Dedifferentiated amniotic fluid mesenchymal stem cell (primary cell): ENCODE results near the gene CHN2.
"Not testable (repeated sequence)": the region's sequence is repeated elsewhere in the genome, so short reads cannot be mapped to it uniquely, and the experiment has no call there.

Source experiments
- DNase-seq: peaks from one replicate; pipeline ENCODE4 v3.0.0-alpha.2; 2016; ENCODE audit errors: extremely low spot score

The CHN2 gene

DNA sequence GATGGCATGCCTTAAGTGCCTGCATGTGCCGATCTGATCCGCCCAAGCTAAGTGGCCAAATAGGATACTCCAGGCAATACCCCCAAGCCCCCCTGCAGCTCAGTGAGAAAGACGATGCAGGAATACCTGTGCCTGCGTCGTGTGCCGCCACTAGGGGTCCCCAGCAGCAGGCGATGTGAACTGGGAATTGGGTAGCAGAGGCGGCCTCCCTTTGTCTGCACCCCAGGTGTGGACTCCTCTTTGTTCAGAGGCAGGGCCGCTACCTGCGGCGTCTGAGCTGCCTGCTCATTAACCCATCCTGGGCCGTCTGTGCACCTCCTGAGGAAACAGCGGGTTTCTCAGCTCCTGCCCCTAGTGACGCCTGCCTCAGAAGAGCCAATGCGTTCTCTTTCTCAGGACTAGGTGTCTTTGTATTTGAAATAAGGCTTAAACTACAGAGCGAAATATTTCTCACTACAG, 4.8 kb upstream of the CHN2 start:
- no peak for DNase-seq

DNA sequence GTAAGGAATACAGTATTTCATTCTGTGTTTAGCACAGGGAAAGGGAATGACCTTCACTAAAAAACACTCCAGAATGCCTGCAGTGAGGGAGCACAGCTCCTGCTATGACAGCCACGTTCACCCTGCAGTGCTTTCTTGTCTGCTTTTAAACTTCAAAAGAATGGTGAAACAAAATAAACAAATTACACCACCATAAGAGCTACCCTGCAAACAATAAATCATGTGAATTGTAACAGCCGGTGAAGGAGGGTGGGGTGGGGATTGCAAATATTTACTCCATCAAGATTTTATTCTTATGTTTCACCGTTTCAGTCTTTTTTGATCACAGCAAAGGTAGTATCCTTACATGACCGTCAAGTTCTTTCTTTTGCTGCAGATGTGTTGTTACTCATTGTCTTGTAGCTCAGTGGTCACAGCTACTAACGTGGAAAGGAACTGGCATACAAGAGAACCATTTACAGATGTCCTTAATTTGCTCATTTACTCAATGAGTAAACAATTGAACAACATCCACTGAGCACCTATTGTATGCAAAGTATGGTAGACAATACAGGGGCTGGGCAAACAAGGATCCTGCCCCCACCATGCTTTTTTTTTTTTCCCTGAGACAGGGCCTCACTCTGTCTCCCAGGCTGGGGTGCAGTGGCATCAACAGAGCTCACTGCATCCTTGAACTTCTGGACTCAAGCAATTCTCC, 4.1 kb upstream of the CHN2 start:
- no peak for DNase-seq

DNA sequence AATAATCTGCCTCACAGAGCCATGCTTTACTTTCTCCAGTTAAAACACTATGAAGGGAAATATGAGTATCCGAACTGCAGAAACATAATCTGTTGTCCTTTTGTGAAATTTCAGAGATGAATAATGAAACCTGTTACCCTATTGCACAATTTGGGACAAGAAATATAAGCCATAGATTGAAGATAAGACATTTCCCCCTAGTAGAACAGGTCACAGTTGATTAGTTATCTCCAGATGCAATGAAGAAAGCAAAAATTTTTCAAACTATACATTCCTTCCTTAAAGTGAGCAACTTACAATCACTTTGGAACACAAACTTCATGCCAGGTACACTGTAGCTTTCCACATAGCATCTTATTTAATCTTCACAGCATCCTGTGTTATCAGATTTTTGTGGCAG, 2.3 kb upstream of the CHN2 start:
- DNase-seq = no peak

DNA sequence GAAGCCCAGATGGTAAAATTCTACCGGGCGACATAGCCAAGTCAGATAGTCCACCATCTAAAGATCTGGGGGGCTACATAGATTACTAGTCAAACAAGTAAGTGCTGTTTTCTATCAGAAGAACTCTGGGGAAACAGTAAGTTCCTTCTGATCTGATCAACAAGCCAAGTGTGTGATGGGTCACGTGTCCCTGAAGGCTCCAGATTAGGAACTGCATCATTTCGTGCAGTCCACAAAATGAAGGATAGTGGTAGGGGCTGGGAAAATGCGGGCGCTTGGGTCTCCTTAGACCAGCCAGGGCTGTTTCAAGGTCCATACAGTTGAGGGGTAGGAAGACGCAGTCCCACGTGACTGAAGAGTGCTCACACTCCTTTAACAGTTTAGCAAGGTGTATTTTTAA, 1.8 kb upstream of the CHN2 start:
- DNase-seq = no peak

DNA sequence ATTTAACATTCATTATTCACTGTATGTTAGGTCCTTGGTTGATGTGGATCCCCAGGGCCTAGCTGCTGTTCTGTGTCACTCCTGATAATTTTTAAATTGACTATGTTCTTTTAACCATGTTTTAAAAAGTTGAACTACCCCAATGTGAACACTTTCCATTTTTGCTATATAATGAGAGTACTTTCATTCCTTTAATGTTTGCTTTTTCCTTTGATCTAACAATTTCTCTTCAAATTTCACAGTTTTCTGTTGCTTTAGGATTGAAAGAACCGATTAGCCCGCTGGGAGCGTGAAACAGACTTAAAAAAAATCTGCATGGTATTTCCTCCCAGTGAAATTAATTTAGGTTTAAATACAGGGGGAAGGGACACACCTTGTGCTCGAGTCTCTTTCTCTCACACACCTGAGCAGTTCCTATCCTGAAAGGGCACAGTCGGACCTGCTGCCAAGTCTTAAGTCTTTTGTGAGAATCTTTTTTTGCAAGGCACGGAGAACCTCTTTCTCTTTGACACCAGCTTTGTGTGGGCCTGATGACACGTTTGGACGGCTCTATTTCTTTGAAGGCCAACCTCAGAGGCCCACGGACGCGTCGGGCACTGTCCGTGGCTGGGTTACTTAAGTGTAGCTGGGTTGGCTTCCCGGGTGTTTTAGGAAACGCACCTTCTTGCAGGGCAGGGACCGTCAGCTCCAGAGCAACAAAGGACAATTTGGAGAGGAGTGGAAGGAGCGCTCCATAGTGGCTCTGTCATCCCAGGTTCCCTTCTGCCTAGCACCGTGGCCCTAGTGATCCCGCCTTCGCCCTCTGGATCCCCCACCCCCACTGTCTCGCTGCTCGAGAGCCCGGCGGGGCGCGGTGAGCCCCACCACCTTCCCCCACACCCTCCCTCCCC, 1.0 kb upstream of the CHN2 start:
- DNase-seq = no peak

DNA sequence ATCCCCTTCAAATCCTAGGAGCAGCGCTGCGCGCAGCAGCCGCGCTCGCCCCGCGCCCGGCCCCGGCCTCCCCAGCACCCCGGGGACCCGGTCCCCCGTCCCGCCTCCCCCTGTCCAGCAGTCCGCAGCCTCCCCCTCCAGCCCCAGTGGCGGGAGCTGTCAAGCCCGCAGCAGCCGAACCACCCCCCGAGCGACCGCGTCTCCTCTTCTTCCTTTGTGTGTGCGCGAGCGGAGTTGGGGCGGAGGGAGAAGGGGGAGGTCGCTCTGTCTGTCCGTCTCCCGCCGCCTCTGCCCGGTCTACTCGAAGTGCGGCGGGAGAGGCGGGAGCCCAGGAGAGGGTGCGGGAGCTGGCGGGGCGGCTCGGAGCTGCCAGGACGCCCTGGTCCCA, 375 bp upstream of the CHN2 start:
- no peak for DNase-seq

DNA sequence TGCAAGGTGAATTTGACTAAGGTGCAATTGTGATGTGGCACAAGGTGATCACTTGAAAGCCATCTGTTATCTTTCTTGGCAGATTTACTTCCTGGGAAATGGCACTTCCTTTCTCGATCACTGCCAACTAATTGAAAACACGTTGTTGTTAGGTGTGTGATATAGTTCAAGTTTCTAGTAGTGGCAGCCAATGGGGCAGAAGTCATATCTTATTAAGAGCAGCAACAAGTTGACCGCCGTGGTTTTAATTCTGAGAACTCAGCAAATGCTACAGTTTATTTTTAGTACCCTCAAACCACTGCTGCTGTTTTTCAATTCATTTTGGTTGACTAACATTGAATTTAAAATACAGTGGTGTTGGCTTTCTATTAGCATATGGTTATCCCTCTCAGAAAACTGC, 1.6 kb downstream of the CHN2 start:
- DNase-seq = no peak

DNA sequence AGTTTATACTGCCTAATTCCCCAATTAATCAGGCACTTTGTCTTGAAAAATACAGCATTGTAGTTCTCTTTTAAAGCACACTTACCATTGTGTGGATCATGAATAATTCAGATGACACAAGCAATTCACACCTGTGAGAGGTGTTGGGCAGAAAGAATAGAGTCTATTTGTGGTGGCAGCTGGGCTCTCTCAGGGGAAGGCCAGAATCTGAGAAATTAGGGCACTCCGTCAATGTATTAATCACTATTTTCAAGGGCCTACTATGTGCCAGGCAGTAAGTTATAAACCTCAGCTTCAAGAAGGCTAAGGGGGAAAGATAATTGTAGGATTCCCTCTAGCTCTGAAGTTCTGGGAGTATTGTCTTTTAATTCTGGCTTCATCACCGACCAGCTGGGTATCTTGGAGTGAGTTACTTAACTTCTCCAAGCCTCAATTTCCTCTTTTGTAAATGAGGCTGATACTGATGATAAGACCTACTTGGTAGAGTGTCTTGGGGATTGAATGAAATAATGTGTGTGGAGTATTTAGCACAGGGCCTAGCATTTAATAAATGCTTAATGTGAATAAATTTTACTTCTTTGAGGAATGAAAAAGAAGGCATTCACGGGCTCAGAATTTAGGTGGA, 2.5 kb downstream of the CHN2 start:
- DNase-seq = no peak

DNA sequence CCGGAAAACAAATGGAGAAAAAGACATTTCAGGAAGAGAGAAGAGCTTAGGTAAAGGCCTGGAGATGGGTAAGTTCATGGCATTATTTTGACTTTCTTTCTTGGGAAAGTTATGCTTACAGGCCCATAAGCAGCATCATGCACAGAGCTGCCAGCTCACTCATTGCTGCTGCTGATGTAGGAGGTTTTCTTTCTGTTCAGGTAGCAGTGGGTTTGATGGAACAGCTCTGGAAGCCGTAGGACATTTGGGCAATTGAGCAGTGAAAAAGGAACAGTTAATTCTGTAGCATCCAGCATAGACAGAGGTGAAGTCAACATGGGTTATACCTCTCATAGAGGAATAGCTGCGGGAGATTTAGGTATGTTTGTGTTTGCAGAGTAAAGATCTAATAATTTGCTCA, 3.3 kb downstream of the CHN2 start:
- no peak for DNase-seq

DNA sequence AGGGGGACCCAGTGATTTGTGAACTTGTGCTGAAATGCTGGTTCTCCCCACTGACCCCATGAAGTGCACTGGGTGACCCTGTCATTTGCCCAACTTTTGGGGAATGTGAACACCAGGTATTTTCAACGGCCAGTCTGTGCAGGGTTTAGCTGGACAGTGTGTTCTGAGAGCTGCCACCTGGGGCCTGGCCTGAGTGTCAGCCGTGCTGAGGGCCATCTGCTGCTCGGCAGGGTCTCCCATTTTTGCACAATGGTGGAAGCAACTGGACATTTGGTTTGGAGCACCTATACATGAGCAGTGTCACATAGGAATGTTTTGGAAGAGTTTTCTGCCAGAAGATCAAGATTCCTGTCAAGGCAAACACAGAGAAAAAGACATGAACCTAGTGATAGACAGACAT, 5.2 kb downstream of the CHN2 start:
- no peak for DNase-seq

DNA sequence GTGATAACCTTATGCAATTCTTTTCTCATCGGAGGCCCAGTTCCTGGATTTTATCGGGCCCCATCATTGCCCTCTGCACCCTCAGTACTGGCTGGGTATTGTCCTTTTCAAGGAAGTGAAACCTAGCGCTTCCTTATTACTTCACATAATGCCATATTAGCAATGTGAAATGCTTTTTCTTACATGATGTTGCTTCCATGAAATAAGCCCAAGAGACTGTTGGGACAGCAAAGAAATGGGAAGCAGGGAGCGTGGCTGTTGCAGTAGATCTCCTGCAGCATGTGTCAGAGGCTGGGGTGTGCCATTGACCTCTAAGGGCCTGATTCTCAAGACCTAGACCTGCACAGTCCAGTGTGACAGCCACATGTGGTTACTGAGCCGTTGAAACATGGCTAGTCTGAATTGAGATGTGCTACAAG, 8.1 kb downstream of the CHN2 start:
- DNase-seq = no peak

DNA sequence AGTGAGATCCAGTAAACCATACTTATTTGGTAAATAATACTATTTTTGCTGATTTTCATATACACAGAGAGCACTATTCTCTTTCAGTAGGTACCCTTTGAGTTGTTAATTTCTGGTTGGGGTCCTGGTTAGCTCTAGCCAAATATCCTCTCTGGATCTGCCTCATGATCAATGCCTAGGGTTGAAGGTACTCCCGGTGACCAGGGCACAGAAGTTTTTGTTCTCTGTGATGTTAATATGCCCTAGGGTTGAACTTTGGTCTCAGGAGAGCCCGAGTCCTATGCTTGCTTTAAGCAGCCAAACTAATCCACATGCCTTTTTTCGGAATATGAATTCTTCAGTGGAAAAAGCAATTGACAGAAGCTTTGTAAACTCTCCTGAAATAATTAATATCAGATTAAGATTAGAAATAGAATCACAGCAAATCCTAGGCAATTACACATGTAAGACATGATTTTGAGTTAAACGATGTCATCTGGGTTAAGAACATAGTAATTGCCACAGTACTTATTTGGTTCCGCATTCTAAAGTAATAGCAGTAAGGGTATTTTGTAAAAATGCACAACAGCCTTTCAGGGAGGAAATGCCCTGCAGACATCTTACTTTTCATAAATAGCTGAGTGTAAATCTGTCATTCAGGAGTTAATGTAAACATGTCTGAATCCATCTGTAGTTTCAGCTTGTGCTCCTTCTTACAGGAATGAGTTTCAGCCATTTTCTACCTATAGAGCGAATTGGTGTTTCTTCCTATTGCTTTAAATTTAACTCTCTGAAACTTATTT, 10.1 kb downstream of the CHN2 start:
- DNase-seq = no peak

DNA sequence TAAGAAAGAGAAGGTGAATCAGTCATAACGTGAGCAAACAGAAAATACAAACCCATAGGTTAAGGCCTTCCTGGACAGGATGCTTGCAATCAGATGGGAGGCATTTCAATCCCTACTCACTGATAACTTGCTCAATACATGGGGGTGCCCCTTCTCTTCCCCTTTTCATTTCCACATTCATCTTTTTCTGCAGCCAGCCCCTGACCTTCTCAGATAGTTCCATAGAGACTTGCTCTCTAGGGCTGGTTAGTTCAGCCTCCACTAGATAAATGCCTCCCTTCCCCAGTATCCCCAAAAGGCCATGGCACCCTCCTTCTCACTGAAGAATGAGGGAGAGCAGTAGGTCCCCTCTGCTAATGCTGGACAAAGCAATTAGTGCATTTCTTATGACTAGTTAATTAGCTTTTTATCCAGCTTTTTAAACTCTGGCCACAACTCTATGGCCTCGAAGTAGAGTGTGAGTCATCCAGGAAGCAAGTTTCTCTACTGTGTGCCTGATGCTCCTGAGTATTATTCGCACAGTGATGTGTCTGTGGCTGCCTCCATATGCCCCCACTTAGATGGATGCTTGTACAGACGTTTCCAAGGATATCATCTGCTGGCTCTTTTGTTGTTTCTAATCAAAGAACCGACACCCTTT, 12.7 kb downstream of the CHN2 start:
- no peak for DNase-seq

DNA sequence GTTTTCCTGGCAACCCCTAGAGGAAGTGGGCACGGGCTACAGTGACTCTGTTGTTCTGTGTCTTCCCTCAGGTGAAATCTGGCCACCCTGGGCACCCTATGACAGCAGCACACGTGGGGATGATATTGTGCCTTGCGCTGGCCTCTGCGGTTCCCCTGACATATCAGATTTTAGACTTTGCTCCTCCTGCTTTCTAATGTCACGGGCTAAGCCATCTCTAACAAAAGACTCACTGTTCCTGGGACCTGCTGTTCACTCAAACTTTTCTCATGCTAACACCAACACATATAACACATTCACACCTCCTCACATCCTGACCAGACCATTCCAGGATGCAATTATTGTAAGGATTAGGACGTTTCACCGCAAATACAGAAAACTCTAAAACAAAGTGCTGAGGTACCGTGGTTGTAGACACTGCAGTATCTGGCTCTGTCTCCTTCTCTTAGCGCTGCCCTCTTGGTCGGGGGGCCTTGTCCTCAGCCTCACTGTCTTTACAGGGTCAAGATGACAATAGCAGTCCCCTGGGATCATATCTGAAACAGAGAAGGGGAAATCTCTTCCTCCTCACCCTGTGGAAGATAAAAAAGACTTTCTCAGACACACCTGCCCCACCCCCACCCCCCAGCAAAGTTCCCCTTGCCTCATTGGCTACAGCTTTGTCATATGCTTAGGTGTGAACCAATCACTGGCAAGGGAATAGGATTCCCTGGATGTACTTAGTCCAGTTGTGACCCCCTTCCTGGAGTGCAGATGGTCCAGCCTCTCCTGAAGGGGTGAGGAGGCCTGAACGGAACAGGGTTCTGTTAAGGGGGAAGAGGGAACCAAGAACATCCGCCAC, 14.1 kb downstream of the CHN2 start:
- no peak for DNase-seq

DNA sequence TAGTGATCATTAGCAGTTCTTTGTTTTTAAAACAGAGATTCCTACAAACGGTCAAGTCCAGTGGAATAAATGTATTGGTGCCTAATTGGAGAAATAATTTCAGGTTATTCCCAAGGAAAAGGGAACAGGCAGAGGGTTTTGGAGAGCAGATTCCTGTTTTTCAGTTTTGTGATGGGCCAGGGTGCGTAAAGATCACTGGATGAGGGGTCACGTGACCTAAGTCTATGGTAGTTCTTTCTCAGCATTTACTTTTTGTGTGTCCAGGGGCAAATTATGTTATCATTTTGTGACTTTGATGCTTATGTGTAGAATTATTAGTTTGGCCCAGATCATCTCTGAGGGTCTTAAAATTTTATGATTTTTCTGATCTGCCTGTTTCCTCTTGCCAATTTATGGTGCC, 15.2 kb downstream of the CHN2 start:
- DNase-seq = no peak

DNA sequence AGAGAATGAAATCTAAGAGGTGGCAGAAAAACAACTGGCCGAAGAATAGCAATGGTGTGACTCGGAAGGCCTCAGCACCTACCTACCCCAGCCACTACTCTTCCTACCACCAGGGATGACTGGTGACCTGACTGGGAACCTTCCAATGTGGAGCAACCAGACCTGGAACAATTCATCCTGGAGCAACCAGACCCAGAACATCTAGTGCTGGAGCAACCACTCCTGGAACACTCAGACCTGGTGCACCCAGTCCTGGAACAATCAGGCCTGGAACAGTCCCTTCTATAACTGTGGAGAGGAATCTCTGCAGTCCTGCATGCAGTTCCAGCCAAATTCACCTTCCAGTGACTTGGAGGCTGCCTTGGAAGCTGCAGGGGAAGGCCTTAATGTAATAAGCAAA, 18.2 kb downstream of the CHN2 start:
- DNase-seq = not testable (repeated sequence)

DNA sequence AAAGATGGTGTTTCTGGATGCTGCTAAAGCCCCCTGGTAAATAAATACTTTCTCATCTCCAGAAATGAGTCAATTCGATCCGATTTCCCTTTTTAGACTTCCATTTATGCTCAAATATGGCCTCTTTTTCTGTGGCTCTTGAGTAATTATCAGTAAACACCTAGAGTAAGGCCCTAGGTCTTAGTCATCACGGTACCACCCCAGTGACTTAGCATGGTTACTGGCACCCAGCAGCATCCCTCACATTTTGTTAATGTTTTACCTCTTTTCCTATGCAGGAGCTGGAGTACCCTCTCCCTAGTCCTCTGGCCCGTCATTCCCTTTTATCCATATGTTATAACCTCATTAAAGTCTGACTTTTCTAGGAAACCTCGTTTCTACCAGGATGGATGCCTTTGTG, 19.5 kb downstream of the CHN2 start:
- no peak for DNase-seq

DNA sequence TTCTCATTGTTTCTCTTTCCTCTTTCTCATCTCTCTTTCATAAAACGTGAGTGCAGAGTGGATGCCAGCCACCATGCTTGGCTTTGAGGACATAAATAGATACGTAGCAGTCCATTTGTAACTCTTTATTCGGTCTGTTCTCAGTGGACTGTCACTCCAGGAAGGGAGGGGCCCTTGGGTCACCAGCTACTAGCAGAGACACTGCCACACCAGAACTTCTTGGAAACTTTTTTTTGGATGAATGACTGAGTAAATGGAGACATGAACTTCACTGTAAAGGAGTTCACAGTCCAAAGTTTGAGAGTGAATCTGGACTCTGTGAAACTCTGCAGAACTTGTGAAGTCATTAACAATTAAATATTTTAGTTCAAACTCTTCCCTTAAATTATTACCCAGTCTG, 20.2 kb downstream of the CHN2 start:
- no peak for DNase-seq

DNA sequence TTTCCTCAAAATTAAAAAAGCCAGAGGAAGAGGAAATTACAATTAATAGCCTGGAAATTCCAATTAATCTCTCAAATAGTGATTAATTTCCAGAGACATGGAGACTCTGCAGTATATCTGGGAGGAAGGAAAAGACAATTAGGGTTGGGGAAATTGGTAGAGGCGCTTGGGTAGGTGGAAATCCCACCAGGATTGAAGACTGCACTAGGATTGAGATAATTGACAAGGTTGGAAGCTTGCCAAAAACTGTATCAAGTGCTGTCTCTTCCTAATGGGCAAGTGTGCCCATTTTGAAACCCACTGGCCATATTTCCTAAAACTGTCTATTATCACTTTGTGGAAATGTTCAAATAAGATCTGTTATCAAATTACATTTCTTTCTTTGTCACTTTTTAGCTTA, 21.6 kb downstream of the CHN2 start:
- no peak for DNase-seq

DNA sequence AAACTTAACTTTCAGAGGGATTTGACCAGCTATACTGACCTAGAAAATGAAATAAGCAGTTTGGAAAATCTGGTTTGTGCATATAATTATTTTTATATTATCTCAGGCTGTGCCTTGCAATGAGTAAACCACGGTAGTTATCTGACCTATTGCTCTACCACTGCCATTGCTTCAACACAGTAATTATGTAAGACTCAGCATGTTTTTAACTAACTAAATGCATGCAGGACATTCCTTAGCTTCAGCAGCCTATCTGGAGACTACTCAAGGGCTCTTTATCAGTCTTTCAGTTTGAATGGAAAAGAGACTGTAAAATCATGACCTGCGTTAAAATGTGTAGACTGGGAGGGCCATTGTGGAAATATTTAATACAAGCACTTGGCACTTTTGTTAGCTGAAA, 22.5 kb downstream of the CHN2 start:
- DNase-seq = no peak

DNA sequence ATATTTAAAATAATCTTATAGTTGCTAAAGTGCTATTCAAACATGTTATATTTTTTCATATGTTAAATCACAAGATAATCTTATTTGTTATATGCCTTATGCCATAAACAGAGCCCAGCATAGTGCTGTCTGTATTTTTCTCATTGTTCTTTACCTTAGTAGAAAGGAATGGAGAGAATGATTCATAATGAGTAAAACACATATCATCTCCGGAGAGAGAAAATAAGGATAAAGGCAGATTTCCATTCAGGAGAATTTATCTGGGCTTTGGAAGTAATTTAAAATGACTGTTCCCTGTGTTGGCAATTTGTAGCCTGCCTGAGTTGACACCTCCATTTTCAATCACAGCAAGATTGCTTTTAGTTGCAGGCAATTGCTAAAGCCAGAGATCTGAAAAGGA, 30.2 kb downstream of the CHN2 start:
- no peak for DNase-seq
